ENCODE measurements around the gene GRB10.

GRB10 gene

DNA sequence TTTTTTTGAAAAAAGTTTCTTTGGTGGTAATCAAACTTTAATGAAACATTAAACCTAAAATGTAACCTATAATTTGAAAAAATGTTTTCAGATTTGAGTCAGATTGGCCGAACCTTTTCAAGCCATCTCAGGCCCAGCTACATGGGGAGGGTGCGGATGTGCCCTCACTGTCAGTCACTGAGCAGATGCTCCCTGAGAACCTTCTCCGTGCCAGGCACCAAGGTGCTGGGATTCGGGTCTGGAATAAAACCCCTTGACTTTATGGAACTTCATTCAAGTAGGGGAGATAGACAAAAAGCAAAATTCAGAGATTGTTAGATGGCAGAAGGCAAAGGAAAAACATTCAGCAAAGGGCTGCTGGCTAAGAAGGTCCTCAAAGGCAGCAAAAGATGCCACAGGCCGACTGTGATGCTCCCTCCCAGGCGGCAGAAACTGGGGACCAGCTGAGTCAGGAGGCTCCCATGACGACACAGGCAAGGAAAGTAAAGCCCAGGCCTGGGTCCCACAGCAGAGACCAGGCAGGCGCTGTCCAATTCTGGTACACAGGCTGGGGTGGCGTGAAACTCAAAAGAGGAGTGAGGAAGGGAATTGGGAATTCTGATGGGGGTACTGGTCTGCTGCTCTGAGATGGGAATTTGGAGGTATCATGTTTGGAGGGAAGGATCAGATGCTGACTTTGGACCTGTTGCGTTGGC, 135.3 kb downstream of the GRB10 start:
- H3K4me3 Mint-ChIP-seq: no peak overlapping the region
- peaks cover 28% of the 10 kb centered on the region for H3K36me3 Mint-ChIP-seq (ENCODE audit: low read depth)
- H3K27ac Mint-ChIP-seq: no peak overlapping the region

DNA sequence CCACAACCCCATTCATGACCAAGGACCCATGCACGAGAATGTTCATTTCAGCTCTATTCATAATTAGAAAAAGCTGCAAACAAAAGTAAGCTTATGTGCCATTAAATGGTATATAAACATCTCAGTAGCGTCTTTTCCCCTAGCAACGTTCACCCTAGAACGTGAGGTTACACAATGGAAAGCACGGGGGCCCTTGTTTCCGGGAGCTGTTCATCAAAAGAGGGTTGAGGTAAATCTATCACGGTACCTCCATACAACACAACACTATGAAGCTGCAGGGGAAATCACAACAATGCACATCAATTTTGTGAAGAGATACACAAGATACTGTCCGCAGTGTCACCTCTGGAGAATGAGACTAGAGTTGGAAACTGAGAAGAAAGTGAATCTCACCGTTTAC, 136.6 kb downstream of the GRB10 start:
- peak overlapping the region; percentile 32 for H3K27ac Mint-ChIP-seq
- H3K9me3 Mint-ChIP-seq: no peaks in the 10 kb centered on the region
- DNase-seq: no peak
- no peak overlapping the region for H3K4me3 Mint-ChIP-seq
- TF ChIP-seq, protein P1, sequence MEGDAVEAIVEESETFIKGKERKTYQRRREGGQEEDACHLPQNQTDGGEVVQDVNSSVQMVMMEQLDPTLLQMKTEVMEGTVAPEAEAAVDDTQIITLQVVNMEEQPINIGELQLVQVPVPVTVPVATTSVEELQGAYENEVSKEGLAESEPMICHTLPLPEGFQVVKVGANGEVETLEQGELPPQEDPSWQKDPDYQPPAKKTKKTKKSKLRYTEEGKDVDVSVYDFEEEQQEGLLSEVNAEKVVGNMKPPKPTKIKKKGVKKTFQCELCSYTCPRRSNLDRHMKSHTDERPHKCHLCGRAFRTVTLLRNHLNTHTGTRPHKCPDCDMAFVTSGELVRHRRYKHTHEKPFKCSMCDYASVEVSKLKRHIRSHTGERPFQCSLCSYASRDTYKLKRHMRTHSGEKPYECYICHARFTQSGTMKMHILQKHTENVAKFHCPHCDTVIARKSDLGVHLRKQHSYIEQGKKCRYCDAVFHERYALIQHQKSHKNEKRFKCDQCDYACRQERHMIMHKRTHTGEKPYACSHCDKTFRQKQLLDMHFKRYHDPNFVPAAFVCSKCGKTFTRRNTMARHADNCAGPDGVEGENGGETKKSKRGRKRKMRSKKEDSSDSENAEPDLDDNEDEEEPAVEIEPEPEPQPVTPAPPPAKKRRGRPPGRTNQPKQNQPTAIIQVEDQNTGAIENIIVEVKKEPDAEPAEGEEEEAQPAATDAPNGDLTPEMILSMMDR (IDR thresholded peaks at IDR 0.05): no peak
- peaks cover 31% of the 10 kb centered on the region for H3K4me1 Mint-ChIP-seq
- H3K36me3 Mint-ChIP-seq (ENCODE audit: low read depth): peaks cover 32% of the 10 kb centered on the region
- peaks cover 2% of the 10 kb centered on the region for H3K27me3 Mint-ChIP-seq (ENCODE audit: low read depth, poor library complexity)

More for the DNA sequence above, 135.3 kb downstream of the GRB10 start:
- TF ChIP-seq, protein P1 (IDR thresholded peaks at IDR 0.05): no peak
- H3K27me3 Mint-ChIP-seq (ENCODE audit: low read depth, poor library complexity): peaks cover 2% of the 10 kb centered on the region
- H3K4me1 Mint-ChIP-seq: peaks cover 20% of the 10 kb centered on the region
- no peak for DNase-seq
- no peaks in the 10 kb centered on the region for H3K9me3 Mint-ChIP-seq

DNA sequence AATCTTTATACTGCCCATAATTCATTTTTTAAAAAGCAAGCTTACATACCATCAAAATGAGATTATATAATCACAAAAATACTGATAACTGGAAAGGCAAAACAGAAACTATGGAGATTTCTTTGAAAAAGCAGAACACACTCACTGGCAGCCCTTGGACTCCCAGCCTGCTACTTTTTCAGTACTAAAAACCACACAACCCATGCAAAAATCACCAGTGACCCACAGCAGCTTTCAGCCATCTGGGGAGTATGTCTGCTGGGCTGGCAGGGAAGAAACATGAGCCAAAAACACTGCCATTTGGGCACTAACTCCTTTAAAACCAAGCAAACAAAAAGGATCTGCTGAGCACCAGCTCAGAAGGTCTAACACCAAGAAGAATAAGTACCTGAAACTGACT, 137.5 kb downstream of the GRB10 start:
- peaks cover 31% of the 10 kb centered on the region for H3K4me1 Mint-ChIP-seq
- peak overlapping the region; percentile 80 for H3K27ac Mint-ChIP-seq
- TF ChIP-seq, protein P1 (IDR thresholded peaks at IDR 0.05): no peak
- peaks cover 1% of the 10 kb centered on the region for H3K27me3 Mint-ChIP-seq (ENCODE audit: low read depth, poor library complexity)
- H3K4me3 Mint-ChIP-seq: peak overlapping the region; percentile 33
- H3K9me3 Mint-ChIP-seq: no peaks in the 10 kb centered on the region
- H3K36me3 Mint-ChIP-seq (ENCODE audit: low read depth): peaks cover 36% of the 10 kb centered on the region
- DNase-seq: no peak

DNA sequence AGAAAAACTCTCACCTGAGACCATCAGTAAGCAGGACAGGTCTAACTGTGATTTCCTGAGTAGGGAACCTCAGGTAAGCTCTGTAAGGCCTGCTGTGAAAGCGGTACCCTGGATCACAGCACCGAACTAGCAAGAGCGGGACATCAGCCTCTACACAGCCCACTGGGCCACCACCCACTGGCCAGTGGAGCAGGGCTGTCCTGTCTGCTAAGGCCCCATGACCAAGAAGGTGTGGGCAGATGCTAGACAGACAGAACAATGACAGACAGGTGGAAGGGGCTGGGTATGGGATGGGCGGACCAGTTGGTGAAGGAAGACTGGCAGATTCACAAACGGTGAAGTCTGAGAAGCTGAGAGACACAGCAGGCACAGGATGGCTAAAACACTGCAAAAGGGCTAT, 138.1 kb downstream of the GRB10 start:
- Mint-ChIP-seq H3K27me3 (ENCODE audit: low read depth, poor library complexity) (no peaks in the 10 kb centered on the region), H3K36me3 (ENCODE audit: low read depth) (peaks cover 34% of the 10 kb centered on the region), H3K9me3 (peaks cover 3% of the 10 kb centered on the region), H3K4me1 (peaks cover 31% of the 10 kb centered on the region), H3K27ac (no peak overlapping the region), H3K4me3 (peak overlapping the region; percentile 35)
- no peak for DNase-seq
- TF ChIP-seq, protein P1 (IDR thresholded peaks at IDR 0.05): no peak

DNA sequence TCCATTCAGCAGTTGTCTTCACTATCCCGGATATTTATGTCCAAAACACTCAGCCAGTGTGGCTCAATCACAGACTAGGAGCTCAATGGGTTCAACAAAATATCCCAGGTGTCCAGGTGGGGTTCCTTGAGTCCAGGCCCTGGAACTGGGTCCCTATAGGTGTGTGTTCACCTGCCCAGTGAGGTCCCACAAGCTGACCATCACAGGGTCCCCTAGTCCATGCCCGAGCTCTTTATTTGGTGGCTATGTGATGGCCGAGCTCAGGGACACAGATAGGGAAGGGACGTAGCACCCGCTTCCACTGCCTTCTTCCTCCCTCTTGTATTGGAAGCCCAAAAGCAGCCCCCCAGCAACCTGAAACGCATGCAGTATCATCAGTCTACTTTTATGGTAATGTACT, 138.6 kb downstream of the GRB10 start:
- no peak overlapping the region for H3K27ac Mint-ChIP-seq
- H3K4me3 Mint-ChIP-seq: no peak overlapping the region
- peaks cover 31% of the 10 kb centered on the region for H3K4me1 Mint-ChIP-seq
- no peak for DNase-seq
- H3K27me3 Mint-ChIP-seq (ENCODE audit: low read depth, poor library complexity): no peaks in the 10 kb centered on the region
- H3K9me3 Mint-ChIP-seq: peaks cover 3% of the 10 kb centered on the region
- peaks cover 29% of the 10 kb centered on the region for H3K36me3 Mint-ChIP-seq (ENCODE audit: low read depth)
- TF ChIP-seq, protein P1 (IDR thresholded peaks at IDR 0.05): no peak

All from nephron progenitor cell (in vitro differentiated cells).